MM.1S (cell line): ENCODE data around the gene IL1RAPL1.

ENCODE experiments used
- CTCF ChIP-seq: fragments of 300-600 bp; sonication (generic); IDR thresholded peaks from 2 replicates; pipeline ENCODE4 v1.5.1; 2016; ENCODE audit warnings: antibody characterized with exemption, low read length, mixed read lengths
- EZH2 ChIP-seq: fragments of 300-600 bp; sonication (generic); optimal IDR thresholded peaks from 2 replicates; pipeline ENCODE3; 2017; ENCODE audit warnings: low read depth, mild to moderate bottlenecking, antibody characterized with exemption, low read length, mixed read lengths
- EZH2phosphoT487 ChIP-seq: fragments of 300-600 bp; sonication (generic); IDR thresholded peaks from 2 replicates; pipeline ENCODE4 v1.6.1; 2018; ENCODE audit warnings: antibody characterized with exemption, low read length

- TF ChIP-seq CTCF (no peak), EZH2 (no peak), EZH2phosphoT487 (no peak)
These were observed 1360.0 kb downstream of the IL1RAPL1 start for GRCh38 chrX:29947225-29947624.
